ENCODE data around the gene DEXI. TPM values are rescaled to one million over a fixed set of nuclear protein-coding genes. Genes with fewer than 3 reads are reported as not detected.
A peak's percentile ranks its signal among the peaks of the same experiment; 100 is the strongest.

DEXI gene
- total RNA-seq, 4 donors from 2014 or later, result 36.2 to 76.4 (median 56.0) TPM

- H3K4me1 ChIP-seq, result peaks cover 0 to 4% (median 0%) of the 10 kb centered on the region in 4 donors
- TF ChIP-seq POLR2A (IDR thresholded peaks at IDR 0.05) (no peak), CTCF (IDR thresholded peaks at IDR 0.05) (no peak), EP300 (IDR thresholded peaks at IDR 0.05; ENCODE audit: low read depth) (no peak), POLR2AphosphoS5 (IDR thresholded peaks at IDR 0.05) (no peak)
- intact Hi-C loops (cut with DNase I; ENCODE audit: low total_unique reads) (loop anchor here (10.0 kb wide), 1 partner anchor 383 kb away; no protein-coding TSS in a partner anchor), in situ Hi-C loops (cut with MboI; ENCODE audit: low pct_ligation_motif_present in 1 of 4, low pct_unique_long_range_greater_than_20kb in 1 of 4, low sequenced_read_pairs in 3 of 4) (loop anchor here in 2 of 4 donors (25.0 kb wide), 2 partner anchors 390 to 565 kb away; a partner anchor contains a TSS)
- DNase-seq, result no peak
- H3K36me3 ChIP-seq, result peaks cover 0 to 8% (median 2%) of the 10 kb centered on the region in 4 donors
- no peaks in the 10 kb centered on the region for H3K27me3 ChIP-seq
- H3K27ac ChIP-seq, result no peak overlapping the region
- H3K9me3 ChIP-seq, result no peaks in the 10 kb centered on the region
- WGBS, 2 donors (ENCODE audit: low coverage in 1 of 2), result 75 to 83% methylated on average over 1 to 4 of the region's 4 CpGs
- no peak overlapping the region for H3K4me3 ChIP-seq
These were observed 30.0 kb upstream of the DEXI start for GRCh38 chr16:10972108-10972818.

GRCh38 chr16:10971560-10971961 lies 29.3 kb upstream of the DEXI start:
- in situ Hi-C loops (cut with MboI; ENCODE audit: low pct_ligation_motif_present in 1 of 4, low pct_unique_long_range_greater_than_20kb in 1 of 4, low sequenced_read_pairs in 3 of 4) (loop anchor here in 2 of 4 donors (25.0 kb wide), 2 partner anchors 391 to 566 kb away; a partner anchor contains a TSS), intact Hi-C loops (cut with DNase I; ENCODE audit: low total_unique reads) (loop anchor here (10.0 kb wide), 1 partner anchor 383 kb away; no protein-coding TSS in a partner anchor)
- Histone ChIP-seq H3K27me3 (no peaks in the 10 kb centered on the region), H3K9me3 (no peaks in the 10 kb centered on the region), H3K36me3 (peaks cover 0 to 8% (median 2%) of the 10 kb centered on the region in 4 donors), H3K4me1 (peaks cover 0 to 4% (median 0%) of the 10 kb centered on the region in 4 donors), H3K4me3 (no peak overlapping the region), H3K27ac (no peak overlapping the region)
- TF ChIP-seq POLR2A (IDR thresholded peaks at IDR 0.05), result no peak
- TF ChIP-seq CTCF (IDR thresholded peaks at IDR 0.05), result peak; percentile 76 to 89 (median 79)
- TF ChIP-seq POLR2AphosphoS5 (IDR thresholded peaks at IDR 0.05), result no peak
- peak; percentile 31 for DNase-seq
- 63% methylated on average over 3 of the region's 3 CpGs; no CpG with 5 or more reads in 1 of the 2 donors for WGBS, 2 donors (ENCODE audit: low coverage in 1 of 2)

GRCh38 chr16:10970065-10970464 lies 27.8 kb upstream of the DEXI start:
- no peak overlapping the region for H3K4me3 ChIP-seq
- no peak for DNase-seq
- peaks cover 0 to 8% (median 2%) of the 10 kb centered on the region in 4 donors for H3K36me3 ChIP-seq
- peaks cover 0 to 4% (median 0%) of the 10 kb centered on the region in 4 donors for H3K4me1 ChIP-seq
- no peak overlapping the region for H3K27ac ChIP-seq
- TF ChIP-seq CTCF (IDR thresholded peaks at IDR 0.05) (no peak), POLR2AphosphoS5 (IDR thresholded peaks at IDR 0.05) (no peak), EP300 (IDR thresholded peaks at IDR 0.05; ENCODE audit: low read depth) (no peak), POLR2A (IDR thresholded peaks at IDR 0.05) (no peak)
- intact Hi-C loops (cut with DNase I; ENCODE audit: low total_unique reads) (loop anchor here (10.0 kb wide), 1 partner anchor 385 kb away; no protein-coding TSS in a partner anchor), in situ Hi-C loops (cut with MboI; ENCODE audit: low pct_ligation_motif_present in 1 of 4, low pct_unique_long_range_greater_than_20kb in 1 of 4, low sequenced_read_pairs in 3 of 4) (loop anchor here in 2 of 4 donors (25.0 kb wide), 2 partner anchors 392 to 567 kb away; a partner anchor contains a TSS)
- no peaks in the 10 kb centered on the region for H3K27me3 ChIP-seq
- 89 to 100% methylated on average over 1 to 2 of the region's 2 CpGs for WGBS, 2 donors (ENCODE audit: low coverage in 1 of 2)
- H3K9me3 ChIP-seq, result no peaks in the 10 kb centered on the region

- intact Hi-C loops (cut with DNase I; ENCODE audit: low total_unique reads) (loop anchor here (10.0 kb wide), 1 partner anchor 385 kb away; no protein-coding TSS in a partner anchor), in situ Hi-C loops (cut with MboI; ENCODE audit: low pct_ligation_motif_present in 1 of 4, low pct_unique_long_range_greater_than_20kb in 1 of 4, low sequenced_read_pairs in 3 of 4) (loop anchor here (5.0 to 25.0 kb wide), 5 partner anchors 285 to 568 kb away; partner anchors contain the start of gene SOCS1 (in 4 of the 4))
- 33 to 60% methylated on average over 1 of the region's 1 CpG for WGBS, 2 donors (ENCODE audit: low coverage in 1 of 2)
- Histone ChIP-seq H3K27me3 (no peaks in the 10 kb centered on the region), H3K36me3 (peaks cover 0 to 8% (median under 1%) of the 10 kb centered on the region in 4 donors), H3K4me1 (peaks cover 0 to 4% (median 0%) of the 10 kb centered on the region in 4 donors), H3K4me3 (no peak overlapping the region), H3K27ac (no peak overlapping the region), H3K9me3 (no peaks in the 10 kb centered on the region)
- no peak for TF ChIP-seq POLR2A (IDR thresholded peaks at IDR 0.05)
- TF ChIP-seq CTCF (IDR thresholded peaks at IDR 0.05), result no peak
- TF ChIP-seq EP300 (IDR thresholded peaks at IDR 0.05; ENCODE audit: low read depth), result no peak
- no peak for TF ChIP-seq POLR2AphosphoS5 (IDR thresholded peaks at IDR 0.05)
- no peak for DNase-seq
These were observed 27.3 kb upstream of the DEXI start for GRCh38 chr16:10969615-10970014.
